ENCODE measurements around the gene SASH1. TPM values are rescaled to one million over a fixed set of nuclear protein-coding genes. Genes with fewer than 3 reads are reported as not detected.

The SASH1 gene
- total RNA-seq, 1 experiment from 2014 or later: 19.2 TPM

DNA sequence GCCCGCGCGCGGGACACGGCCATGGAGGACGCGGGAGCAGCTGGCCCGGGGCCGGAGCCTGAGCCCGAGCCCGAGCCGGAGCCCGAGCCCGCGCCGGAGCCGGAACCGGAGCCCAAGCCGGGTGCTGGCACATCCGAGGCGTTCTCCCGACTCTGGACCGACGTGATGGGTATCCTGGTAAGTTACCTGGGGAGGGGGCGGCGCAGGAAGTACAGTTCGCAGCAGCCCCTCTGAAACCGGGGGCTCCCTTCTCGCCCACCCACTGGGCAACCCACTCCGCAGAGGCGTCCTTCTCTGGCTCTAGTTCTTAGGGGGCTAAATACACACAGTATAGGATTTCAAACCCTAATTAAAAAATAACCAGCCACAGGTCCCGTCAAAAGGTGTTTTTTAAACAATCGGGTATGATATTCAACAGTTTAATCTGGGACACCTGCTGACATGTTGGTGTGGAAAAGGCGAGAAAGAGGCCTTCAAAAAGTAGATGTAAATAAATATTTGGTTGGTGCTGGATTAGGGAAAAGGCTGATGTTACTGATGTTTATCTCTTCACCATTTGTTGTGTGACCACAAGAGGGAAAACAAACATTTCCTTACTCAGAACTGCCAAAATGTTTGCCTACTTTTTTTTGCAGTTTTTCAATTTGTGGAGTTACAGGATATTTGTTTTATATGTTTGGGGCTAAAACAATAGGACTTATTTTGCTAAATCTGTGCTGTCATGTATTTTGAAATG lies 577 bp downstream of the SASH1 start:
- intact Hi-C loops (cut with micrococcal nuclease; ENCODE audit: unreplicated experiment): loop anchor here (5.0 to 10.0 kb wide), 2 partner anchors 119 to 158 kb away; no protein-coding TSS in a partner anchor
- no peak for TF ChIP-seq EZH2 (IDR thresholded peaks at IDR 0.05; ENCODE audit: borderline replicate concordance, low read depth, low read length, poor library complexity, severe bottlenecking)
- TF ChIP-seq, protein P1, sequence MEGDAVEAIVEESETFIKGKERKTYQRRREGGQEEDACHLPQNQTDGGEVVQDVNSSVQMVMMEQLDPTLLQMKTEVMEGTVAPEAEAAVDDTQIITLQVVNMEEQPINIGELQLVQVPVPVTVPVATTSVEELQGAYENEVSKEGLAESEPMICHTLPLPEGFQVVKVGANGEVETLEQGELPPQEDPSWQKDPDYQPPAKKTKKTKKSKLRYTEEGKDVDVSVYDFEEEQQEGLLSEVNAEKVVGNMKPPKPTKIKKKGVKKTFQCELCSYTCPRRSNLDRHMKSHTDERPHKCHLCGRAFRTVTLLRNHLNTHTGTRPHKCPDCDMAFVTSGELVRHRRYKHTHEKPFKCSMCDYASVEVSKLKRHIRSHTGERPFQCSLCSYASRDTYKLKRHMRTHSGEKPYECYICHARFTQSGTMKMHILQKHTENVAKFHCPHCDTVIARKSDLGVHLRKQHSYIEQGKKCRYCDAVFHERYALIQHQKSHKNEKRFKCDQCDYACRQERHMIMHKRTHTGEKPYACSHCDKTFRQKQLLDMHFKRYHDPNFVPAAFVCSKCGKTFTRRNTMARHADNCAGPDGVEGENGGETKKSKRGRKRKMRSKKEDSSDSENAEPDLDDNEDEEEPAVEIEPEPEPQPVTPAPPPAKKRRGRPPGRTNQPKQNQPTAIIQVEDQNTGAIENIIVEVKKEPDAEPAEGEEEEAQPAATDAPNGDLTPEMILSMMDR (conservative IDR thresholded peaks at IDR 0.05; ENCODE audit: low read depth, low read length): no peak
- CTCF ChIA-PET: interaction anchor here (1.0 kb wide), 1 partner anchor 163 kb away, joined by 3 read pairs; no protein-coding TSS in a partner anchor
- peak overlapping the region; percentile 31 for H3K27ac ChIP-seq (ENCODE audit: low read depth, low read length, poor library complexity, severe bottlenecking)
- peak overlapping the region; percentile 66 for H3K4me3 ChIP-seq (ENCODE audit: low read depth, low read length, poor library complexity, severe bottlenecking)
- DNase-seq (ENCODE audit: low spot score): no peak
- H3K4me1 ChIP-seq (ENCODE audit: insufficient read depth, low read length, poor library complexity, severe bottlenecking): peaks cover 47% of the 10 kb centered on the region
- POLR2A ChIA-PET (ENCODE audit: low non-redundant PET): no interaction called here
- no peaks in the 10 kb centered on the region for H3K27me3 ChIP-seq (replicated peaks; ENCODE audit: insufficient read depth, low read depth, low read length, poor library complexity)
- BruUV-seq (replicated peaks): no TSS peak
- no peaks in the 10 kb centered on the region for H3K9me3 ChIP-seq (ENCODE audit: low read depth, low read length, poor library complexity, severe bottlenecking)
- no peaks in the 10 kb centered on the region for H3K36me3 ChIP-seq (ENCODE audit: insufficient read depth, low read length, poor library complexity, severe bottlenecking)

DNA sequence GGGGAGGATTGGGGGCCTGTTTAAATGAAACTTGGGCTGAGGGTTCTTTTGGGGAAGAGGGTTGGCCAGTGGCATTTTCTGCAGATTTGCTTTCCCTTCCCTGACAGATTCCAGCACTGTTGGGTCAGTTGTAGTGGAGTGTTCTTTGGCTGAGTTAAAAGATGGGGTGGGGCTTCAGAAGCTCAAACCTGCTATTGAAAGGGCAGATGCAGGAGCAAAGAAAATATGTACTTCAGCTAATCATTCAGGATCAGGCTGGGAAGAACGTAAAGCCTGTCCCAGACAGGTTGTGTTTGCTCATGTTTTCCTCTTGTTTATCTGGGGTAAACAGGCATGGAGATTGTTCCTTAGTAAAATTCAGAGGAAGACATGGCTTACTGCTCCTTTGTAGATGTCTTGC lies 2.5 kb downstream of the SASH1 start:
- no peak for TF ChIP-seq EZH2 (IDR thresholded peaks at IDR 0.05; ENCODE audit: borderline replicate concordance, low read depth, low read length, poor library complexity, severe bottlenecking)
- TF ChIP-seq, protein P1 (conservative IDR thresholded peaks at IDR 0.05; ENCODE audit: low read depth, low read length): no peak
- intact Hi-C loops (cut with micrococcal nuclease; ENCODE audit: unreplicated experiment): loop anchor here (10.0 kb wide), 1 partner anchor 160 kb away; no protein-coding TSS in a partner anchor
- ChIA-PET CTCF (no interaction called here), POLR2A (ENCODE audit: low non-redundant PET) (no interaction called here)
- DNase-seq (ENCODE audit: low spot score): no peak
- no TSS peak for BruUV-seq (replicated peaks)
- Histone ChIP-seq H3K27ac (ENCODE audit: low read depth, low read length, poor library complexity, severe bottlenecking) (no peak overlapping the region), H3K4me3 (ENCODE audit: low read depth, low read length, poor library complexity, severe bottlenecking) (no peak overlapping the region), H3K27me3 (replicated peaks; ENCODE audit: insufficient read depth, low read depth, low read length, poor library complexity) (no peaks in the 10 kb centered on the region), H3K9me3 (ENCODE audit: low read depth, low read length, poor library complexity, severe bottlenecking) (no peaks in the 10 kb centered on the region), H3K4me1 (ENCODE audit: insufficient read depth, low read length, poor library complexity, severe bottlenecking) (peaks cover 47% of the 10 kb centered on the region), H3K36me3 (ENCODE audit: insufficient read depth, low read length, poor library complexity, severe bottlenecking) (no peaks in the 10 kb centered on the region)

DNA sequence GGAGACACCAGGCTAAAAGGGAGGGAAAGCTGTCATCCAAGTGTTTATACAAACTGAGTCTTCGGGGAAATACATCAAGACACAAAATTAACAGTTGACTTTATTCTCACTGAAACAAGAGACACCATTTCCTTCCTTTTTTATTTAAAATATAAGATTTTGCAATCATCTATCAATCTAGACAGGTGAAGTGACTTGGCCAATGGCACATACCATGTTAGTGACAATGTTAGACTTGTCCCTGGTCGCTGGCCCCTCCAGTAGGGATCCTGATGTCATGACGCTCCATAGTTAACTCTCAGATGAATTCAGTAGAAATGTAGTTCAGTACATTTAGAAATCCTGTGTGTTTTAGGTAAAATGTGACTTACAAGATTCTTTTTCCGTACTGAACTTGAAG lies 2.9 kb downstream of the SASH1 start:
- Histone ChIP-seq H3K4me3 (ENCODE audit: low read depth, low read length, poor library complexity, severe bottlenecking) (no peak overlapping the region), H3K4me1 (ENCODE audit: insufficient read depth, low read length, poor library complexity, severe bottlenecking) (peaks cover 47% of the 10 kb centered on the region), H3K27ac (ENCODE audit: low read depth, low read length, poor library complexity, severe bottlenecking) (no peak overlapping the region), H3K27me3 (replicated peaks; ENCODE audit: insufficient read depth, low read depth, low read length, poor library complexity) (no peaks in the 10 kb centered on the region), H3K36me3 (ENCODE audit: insufficient read depth, low read length, poor library complexity, severe bottlenecking) (no peaks in the 10 kb centered on the region), H3K9me3 (ENCODE audit: low read depth, low read length, poor library complexity, severe bottlenecking) (no peaks in the 10 kb centered on the region)
- no TSS peak for BruUV-seq (replicated peaks)
- TF ChIP-seq, protein P1 (conservative IDR thresholded peaks at IDR 0.05; ENCODE audit: low read depth, low read length): no peak
- TF ChIP-seq EZH2 (IDR thresholded peaks at IDR 0.05; ENCODE audit: borderline replicate concordance, low read depth, low read length, poor library complexity, severe bottlenecking): no peak
- ChIA-PET POLR2A (ENCODE audit: low non-redundant PET) (no interaction called here), CTCF (no interaction called here)
- intact Hi-C loops (cut with micrococcal nuclease; ENCODE audit: unreplicated experiment): loop anchor here (10.0 kb wide), 1 partner anchor 161 kb away; no protein-coding TSS in a partner anchor
- no peak for DNase-seq (ENCODE audit: low spot score)

Measured in A673 (cell line).